Small intestine (tissue), 7 donors: Measurements from ENCODE around the gene SPEG. TPM values are rescaled to one million over a fixed set of nuclear protein-coding genes. Genes with fewer than 3 reads are reported as not detected.

Experiments used
- DNase-seq, 2 donors: peaks; one replicate each; pipeline versions ENCODE4 v3.0.0 to v3.0.0-alpha.2; 2013
- FAIRE-seq: peaks from 2 replicates; lab custom pipeline; 2012; peaks lifted over from hg19 to GRCh38; lab: Jason Lieb, UNC
- H3K27ac ChIP-seq, 3 donors: one replicate each; pipeline ENCODE4 v1.5.1; 2013; ENCODE audit warnings: low read length in 2 of 3, mild to moderate bottlenecking in 2 of 3, control low read depth in 1 of 3, inconsistent platforms in 1 of 3, low read depth in 1 of 3, moderate library complexity in 1 of 3
- H3K27me3 ChIP-seq, 3 donors: one replicate each; pipeline ENCODE4 v1.6.1; 2013; ENCODE audit warnings: low read length in 3 of 3, inconsistent platforms in 1 of 3; ENCODE audit not compliant: control insufficient read depth in 3 of 3, insufficient read depth in 3 of 3
- H3K36me3 ChIP-seq, 3 donors: one replicate each; pipeline ENCODE4 v1.6.1; 2013; ENCODE audit warnings: low read length in 3 of 3, inconsistent platforms in 1 of 3, low read depth in 1 of 3, mild to moderate bottlenecking in 1 of 3, moderate library complexity in 1 of 3; ENCODE audit not compliant: control insufficient read depth in 3 of 3, insufficient read depth in 2 of 3
- H3K4me1 ChIP-seq, 3 donors: one replicate each; pipeline ENCODE4 v1.6.1; 2013; ENCODE audit warnings: low read length in 2 of 3, inconsistent platforms in 1 of 3, low read depth in 1 of 3, mild to moderate bottlenecking in 1 of 3, moderate library complexity in 1 of 3; ENCODE audit not compliant: control insufficient read depth in 3 of 3, insufficient read depth in 2 of 3
- H3K4me3 ChIP-seq, 3 donors: one replicate each; pipeline ENCODE4 v1.5.1; 2013; ENCODE audit warnings: low read length in 3 of 3, control low read depth in 1 of 3, inconsistent platforms in 1 of 3, low read depth in 1 of 3, mild to moderate bottlenecking in 1 of 3, moderate library complexity in 1 of 3
- H3K9me3 ChIP-seq, 2 donors: one replicate each; pipeline ENCODE4 v1.6.1; 2013; ENCODE audit warnings: low read depth in 1 of 2, low read length in 1 of 2; ENCODE audit not compliant: control insufficient read depth in 2 of 2, insufficient read depth in 1 of 2
- WGBS, 3 donors: extraction: QIAGEN DNeasy Blood & Tissue Kit; methylation state at CpG; one replicate each; pipeline ENCODE4 v1.1.7; 2013; 5-methylcytosine and 5-hydroxymethylcytosine counted together
- polyA plus RNA-seq, 4 donors: library from polyadenylated mRNA; stranded (reverse) in 3 of 4; unstranded in 1 of 4; fragments of 200-250 nt in 3 of 4; fragments of 120-200 nt in 1 of 4; gene quantifications; one replicate each; pipeline versions ENCODE4 v1.2.1 to v1.2.3, GENCODE V29; 2013
- donor health status: healthy with polysubstance abuse.
- donor health status: control.
- donor health status: control.
- donor health status: Bipolar disorder and iron deficiency.
- donor health status: healthy.

The SPEG gene
- polyA plus RNA-seq, 4 donors = 0.45 to 15.7 (median 5.3) TPM

GRCh38 chr2:219522111-219523030 is 87.7 kb downstream of the SPEG start:
- no peak for FAIRE-seq
- no peak overlapping the region for H3K27ac ChIP-seq
- no peak overlapping the region for H3K4me3 ChIP-seq
- no peaks in the 10 kb centered on the region for H3K36me3 ChIP-seq
- H3K27me3 ChIP-seq = peaks cover 0 to 86% (median 36%) of the 10 kb centered on the region in 3 donors
- H3K9me3 ChIP-seq = no peaks in the 10 kb centered on the region
- WGBS, 3 donors = 2 to 3% (median 3%) methylated on average over 41 to 70 of the region's 70 CpGs
- DNase-seq = no peak
- peaks cover 0 to 29% (median 0%) of the 10 kb centered on the region in 3 donors for H3K4me1 ChIP-seq

DNA sequence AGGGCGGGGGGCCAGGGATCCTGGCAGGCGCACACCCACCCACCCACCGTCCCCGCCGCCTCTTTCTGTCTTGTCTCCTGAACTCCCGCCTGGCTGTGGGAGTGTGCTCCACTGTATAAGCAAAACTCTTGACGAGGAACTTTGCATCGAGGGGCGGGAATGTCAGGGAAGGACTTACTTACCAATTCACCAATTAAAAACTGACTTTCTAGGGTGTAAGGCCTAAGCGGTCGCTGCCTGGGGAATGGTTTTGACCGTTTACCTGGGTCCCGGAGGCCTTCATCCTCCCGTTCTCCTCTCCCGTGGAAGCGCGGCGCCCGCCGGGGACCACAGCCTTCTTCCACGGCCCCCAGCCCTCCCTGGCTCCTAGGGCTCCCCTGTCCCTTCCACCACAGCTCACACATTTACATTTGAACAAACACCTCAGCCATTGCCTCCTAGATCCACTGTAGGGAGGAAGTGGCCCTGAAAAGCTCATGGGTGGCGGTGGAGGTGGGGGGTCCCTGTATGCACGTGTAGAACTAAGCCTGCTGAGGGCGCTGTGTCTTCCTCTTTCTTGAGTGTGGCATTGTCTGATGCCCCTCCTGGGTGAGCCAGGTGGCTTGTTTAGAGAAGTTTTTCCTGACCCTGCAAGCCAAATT is 88.5 kb downstream of the SPEG start:
- Histone ChIP-seq H3K27ac (no peak overlapping the region), H3K9me3 (no peaks in the 10 kb centered on the region), H3K27me3 (peaks cover 0 to 86% (median 39%) of the 10 kb centered on the region in 3 donors), H3K4me3 (no peak overlapping the region), H3K36me3 (no peaks in the 10 kb centered on the region), H3K4me1 (peaks cover 0 to 29% (median 0%) of the 10 kb centered on the region in 3 donors)
- FAIRE-seq (no peak), DNase-seq (no peak)
- WGBS, 3 donors = 17 to 26% (median 24%) methylated on average over 18 to 24 of the region's 24 CpGs

DNA sequence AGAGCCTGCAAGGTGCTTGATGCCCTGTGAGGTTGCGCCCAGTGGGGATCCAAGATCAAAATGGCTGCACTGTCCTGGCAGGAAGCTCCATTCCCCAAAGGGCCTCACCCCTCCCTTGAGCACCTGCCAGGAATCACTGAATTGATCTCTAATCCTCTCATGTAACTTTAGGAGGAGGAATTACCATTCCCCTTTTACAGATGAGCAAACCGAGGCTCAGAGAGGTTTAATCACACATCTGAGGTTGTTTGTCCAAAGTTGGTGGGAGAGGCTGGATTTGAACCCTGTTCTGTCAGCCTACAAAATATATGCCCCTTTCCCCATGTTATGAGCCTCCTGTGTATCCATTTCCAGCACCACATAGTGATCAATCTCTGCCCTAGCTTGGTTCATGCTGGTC is 90.2 kb downstream of the SPEG start:
- no peak for FAIRE-seq
- Histone ChIP-seq H3K36me3 (no peaks in the 10 kb centered on the region), H3K27ac (no peak overlapping the region), H3K9me3 (no peaks in the 10 kb centered on the region), H3K4me3 (no peak overlapping the region), H3K27me3 (peaks cover 0 to 90% (median 42%) of the 10 kb centered on the region in 3 donors), H3K4me1 (peaks cover 0 to 30% (median 0%) of the 10 kb centered on the region in 3 donors)
- DNase-seq = no peak
- 81 to 89% (median 84%) methylated on average over 2 of the region's 2 CpGs for WGBS, 3 donors

DNA sequence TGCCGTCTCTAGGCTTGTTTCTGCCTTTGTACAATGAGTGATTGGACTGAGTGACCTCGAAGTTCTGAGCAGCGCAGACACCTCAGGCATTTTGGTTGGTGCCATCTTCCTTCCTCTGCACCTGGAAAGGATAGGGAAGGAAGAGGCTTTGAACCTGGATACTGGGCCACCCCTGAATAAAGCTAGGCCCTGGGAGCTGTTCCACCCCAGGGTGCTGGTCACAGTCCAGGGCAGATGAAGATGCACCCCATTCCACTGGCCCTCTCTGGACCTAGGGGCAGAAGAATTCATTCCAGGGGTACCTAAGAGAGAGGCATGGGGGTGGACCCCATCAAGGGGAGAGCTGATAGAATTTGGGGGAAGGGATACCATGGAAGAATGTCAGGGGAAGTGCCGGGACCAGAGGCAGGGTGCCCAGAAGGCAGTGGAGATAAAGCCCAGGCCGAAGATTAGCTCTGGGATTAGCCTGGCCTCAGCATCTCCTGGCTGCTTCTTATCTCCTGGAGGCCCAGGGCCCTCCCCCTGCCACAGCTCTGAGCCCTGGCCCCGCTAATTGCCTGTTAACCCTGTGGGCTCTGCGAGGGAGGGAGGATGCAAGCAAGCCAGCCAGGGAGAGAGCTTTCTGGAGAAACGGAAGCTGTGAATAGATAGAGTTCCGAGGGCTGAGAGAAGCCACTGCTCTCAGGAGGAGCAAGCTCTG is 91.0 kb downstream of the SPEG start:
- no peak for FAIRE-seq
- peaks cover 0 to 90% (median 43%) of the 10 kb centered on the region in 3 donors for H3K27me3 ChIP-seq
- peak in 1 of 2 donors; percentile 25 for DNase-seq

DNA sequence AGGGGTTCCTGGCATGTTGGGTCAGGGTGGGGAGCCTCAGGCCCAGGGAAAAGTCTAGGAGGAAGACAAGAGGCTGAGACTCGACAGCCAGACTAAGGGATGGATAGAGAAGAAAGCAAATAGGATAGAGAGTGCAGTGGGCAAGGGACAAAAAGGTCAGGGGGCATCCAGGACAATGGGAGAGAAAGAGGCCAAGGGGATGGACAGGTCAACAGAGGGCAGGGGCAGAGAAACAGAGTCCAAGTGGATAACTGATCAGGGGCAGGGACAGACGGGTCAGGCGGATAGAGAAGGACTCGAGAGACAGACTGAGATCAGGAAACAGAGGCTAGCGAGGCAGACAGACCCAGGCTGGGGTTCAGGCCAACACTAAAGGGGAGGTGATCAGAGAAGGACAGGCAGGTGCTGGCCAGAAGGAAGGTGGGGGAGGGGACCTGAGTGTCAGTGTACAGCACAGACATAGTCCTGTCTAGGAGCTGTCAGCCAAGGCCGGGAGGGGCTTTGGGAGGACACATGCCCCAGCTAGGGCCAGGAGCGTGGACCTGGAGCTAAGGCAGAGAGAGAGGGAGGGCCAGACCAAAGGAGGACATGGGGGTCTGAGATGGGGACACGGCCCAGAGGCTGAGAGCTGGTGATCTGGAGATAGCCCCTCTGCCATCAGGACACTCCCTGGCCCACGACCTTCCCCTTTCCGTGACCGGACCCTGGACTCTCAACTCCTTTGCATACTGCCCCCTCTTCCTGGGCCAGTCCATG is 91.9 kb downstream of the SPEG start:
- H3K27ac ChIP-seq = no peak overlapping the region
- DNase-seq (no peak), FAIRE-seq (no peak)
- H3K4me1 ChIP-seq = peaks cover 0 to 31% (median 0%) of the 10 kb centered on the region in 3 donors
- no peaks in the 10 kb centered on the region for H3K9me3 ChIP-seq
- no peak overlapping the region for H3K4me3 ChIP-seq
- peaks cover 0 to 87% (median 39%) of the 10 kb centered on the region in 3 donors for H3K27me3 ChIP-seq
- no peaks in the 10 kb centered on the region for H3K36me3 ChIP-seq
- 34 to 48% (median 42%) methylated on average over 10 to 11 of the region's 11 CpGs for WGBS, 3 donors

More for the DNA sequence above, 91.0 kb downstream of the SPEG start:
- no peak overlapping the region for H3K4me3 ChIP-seq
- H3K9me3 ChIP-seq = no peaks in the 10 kb centered on the region
- 32 to 49% (median 34%) methylated on average over 9 of the region's 9 CpGs for WGBS, 3 donors
- peaks cover 0 to 33% (median 0%) of the 10 kb centered on the region in 3 donors for H3K4me1 ChIP-seq
- no peak overlapping the region for H3K27ac ChIP-seq
- H3K36me3 ChIP-seq = no peaks in the 10 kb centered on the region

GRCh38 chr2:219527076-219527394 is 92.4 kb downstream of the SPEG start:
- 14 to 49% (median 21%) methylated on average over 6 of the region's 6 CpGs for WGBS, 3 donors
- no peak overlapping the region for H3K27ac ChIP-seq
- DNase-seq (no peak), FAIRE-seq (no peak)
- H3K36me3 ChIP-seq = no peaks in the 10 kb centered on the region
- no peak overlapping the region for H3K4me3 ChIP-seq
- H3K4me1 ChIP-seq = peaks cover 0 to 26% (median 0%) of the 10 kb centered on the region in 3 donors
- no peaks in the 10 kb centered on the region for H3K9me3 ChIP-seq
- H3K27me3 ChIP-seq = peaks cover 0 to 87% (median 34%) of the 10 kb centered on the region in 3 donors

- H3K9me3 ChIP-seq = no peaks in the 10 kb centered on the region
- H3K27me3 ChIP-seq = peaks cover 0 to 85% (median 33%) of the 10 kb centered on the region in 3 donors
- H3K27ac ChIP-seq = no peak overlapping the region
- WGBS, 3 donors = 33 to 57% (median 42%) methylated on average over 5 of the region's 5 CpGs
- peaks cover 0 to 26% (median 0%) of the 10 kb centered on the region in 3 donors for H3K4me1 ChIP-seq
- FAIRE-seq (no peak), DNase-seq (no peak)
- H3K36me3 ChIP-seq = no peaks in the 10 kb centered on the region
- no peak overlapping the region for H3K4me3 ChIP-seq
These were observed 92.8 kb downstream of the SPEG start for GRCh38 chr2:219527472-219527871.
